SKM-1 (cell line): ENCODE measurements around the gene SLC25A25.
A peak's percentile ranks its signal among the peaks of the same experiment; 100 is the strongest.
"Not testable (repeated sequence)": the region's sequence is repeated elsewhere in the genome, so short reads cannot be mapped to it uniquely, and the experiment has no call there.

Experiments used
- DNase-seq: peaks from one replicate; lab custom pipeline; 2025; ENCODE audit not compliant: unreplicated experiment; lab: John Stamatoyannopoulos, UW

Gene SLC25A25

DNA sequence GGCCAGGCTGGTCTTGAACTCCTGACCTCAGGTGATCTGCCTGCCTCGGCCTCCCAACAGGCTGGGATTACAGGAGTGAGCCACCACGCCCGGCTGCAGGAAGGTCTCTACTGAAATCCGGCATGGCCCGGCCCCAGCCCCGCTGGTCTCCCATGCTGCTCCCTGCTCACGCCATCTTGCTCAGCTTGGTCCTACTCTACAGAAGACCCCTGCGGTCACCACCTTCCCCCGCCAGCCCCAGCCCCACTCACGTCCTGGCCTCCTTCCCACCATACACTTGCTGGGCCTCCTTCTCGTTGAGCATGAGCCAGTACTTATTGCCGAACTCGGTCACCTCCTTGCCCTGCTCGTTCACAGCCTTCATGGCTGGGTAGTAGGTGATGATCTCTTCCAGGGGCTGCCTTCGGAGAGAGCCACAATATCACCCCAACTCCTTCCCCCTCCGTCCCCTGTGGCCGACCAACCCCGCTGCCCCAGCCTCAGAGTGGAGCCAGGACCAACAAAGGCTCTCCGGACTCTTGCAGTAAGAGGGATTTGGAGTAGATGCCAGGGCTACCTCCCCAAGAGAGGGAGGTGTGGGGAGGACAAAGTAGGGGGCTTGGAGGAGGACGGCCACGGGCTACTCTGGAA is 55.5 kb downstream of the SLC25A25 start:
- DNase-seq, result no peak

DNA sequence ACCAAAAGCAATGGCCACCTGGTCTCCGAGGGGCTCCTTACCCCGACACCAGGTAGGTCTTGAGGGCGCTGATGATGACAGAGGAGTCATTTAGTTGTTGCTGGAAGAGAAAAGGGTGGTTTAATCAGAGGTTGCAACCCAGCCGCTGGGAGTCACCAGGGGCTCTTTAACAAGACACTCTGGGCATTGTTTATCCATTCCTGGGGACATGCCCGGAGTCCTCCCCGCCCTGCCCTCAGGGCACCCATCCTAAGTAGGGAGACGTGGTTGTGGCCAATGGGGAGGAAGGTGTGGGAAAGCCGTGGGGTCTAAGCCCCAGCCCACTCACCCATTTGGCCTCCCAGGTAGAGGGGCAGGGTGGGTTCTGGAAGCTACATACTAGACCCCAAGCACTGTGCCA is 56.4 kb downstream of the SLC25A25 start:
- no peak for DNase-seq

DNA sequence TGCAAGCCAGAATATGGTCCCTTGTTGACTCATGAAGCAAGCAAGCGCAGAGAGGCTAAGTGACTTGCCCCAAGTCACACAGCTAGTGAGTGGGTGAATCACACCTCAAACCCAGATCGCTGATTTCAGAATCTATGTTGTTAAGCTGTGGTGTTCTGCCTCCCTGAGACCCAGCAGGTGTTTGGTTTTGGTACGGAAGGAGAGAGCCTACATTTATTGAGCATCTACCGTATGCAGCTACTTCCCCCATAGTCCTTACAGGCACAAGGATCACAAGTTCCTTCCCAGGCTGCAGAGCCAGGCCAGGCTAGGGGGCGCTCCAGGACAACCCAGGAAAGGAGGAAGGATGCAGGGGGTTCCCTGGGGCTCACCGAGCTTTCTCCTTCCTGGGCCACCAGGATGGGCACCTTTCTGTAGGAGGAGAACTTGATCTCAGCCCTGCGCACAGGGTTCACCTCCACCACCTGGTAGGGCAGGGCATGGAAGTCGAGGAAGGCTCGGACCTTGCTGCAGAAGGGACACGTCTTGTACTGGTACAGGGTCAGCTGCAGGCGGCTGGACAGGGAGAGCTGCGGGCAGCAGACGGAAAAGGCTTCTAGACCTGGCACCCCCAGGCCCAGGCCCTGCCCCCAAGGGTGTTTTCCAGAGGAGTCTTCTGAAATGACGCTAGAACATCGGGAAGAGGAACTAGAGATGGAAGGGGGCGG is 57.0 kb downstream of the SLC25A25 start:
- no peak for DNase-seq

DNA sequence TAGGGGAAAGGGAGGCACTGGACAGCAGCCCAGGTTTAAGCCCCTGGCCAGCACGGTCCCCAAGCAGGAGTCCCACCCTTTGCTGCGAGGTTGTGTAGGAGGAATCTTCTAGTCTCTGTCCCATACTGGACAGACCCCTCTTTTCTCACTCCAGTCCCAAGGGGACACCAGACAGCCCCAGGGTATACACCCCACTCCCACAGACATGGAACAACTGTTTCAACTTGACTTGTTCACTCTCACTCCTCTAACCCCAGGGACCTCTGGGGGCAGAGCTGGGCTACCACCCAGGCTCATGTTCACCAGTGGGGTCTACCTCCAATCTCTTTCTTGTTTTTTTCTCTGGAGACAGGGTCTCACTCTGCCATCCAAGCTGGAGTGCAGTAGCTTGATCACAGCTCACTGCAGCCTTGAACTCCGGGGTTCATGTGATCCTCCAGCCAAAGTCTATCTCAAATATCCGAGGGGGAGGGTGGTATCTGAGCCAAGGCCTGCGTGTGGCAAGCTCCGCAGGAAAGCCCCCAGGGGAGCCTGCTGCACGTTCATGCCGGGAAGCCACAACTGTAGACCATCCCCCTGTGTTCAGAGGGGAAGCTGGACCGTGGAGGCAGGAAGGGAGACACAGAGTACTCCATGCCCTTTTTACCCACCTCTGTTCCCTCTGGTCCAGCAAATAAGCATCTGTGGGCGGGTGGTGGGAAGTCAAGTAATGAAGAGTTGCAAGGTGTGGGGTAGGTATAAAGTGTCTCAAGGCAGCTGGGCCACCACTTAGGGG is 57.7 kb downstream of the SLC25A25 start:
- no peak for DNase-seq

DNA sequence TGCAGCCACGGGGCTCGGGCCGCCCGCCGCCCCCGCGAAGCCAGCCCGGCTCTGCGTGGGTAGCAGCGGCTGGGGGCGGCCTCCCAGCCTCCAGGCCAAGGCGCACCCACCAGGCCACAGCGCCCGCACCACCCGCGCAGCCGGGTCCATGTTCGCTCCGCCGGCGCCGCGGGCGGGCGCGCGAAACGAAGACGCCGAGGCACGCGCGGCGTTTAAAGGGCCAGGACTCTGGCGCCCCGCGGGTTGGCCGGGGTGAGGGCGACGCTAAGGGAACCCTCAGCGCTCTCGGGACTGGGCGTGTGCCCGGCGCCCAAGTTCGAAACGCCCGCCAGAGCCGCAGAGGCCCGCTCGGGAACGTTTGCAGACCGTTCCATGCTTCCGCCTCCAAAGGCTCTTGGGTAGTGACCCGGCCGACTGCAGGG is 59.5 kb downstream of the SLC25A25 start, which contains the start of gene PTGES2:
Gene PTGES2 (minus strand): TSS at position 162 of the 422 bp plus-strand sequence. CDS start 12 bp downstream, at position 150.
- peak; percentile 28 for DNase-seq

DNA sequence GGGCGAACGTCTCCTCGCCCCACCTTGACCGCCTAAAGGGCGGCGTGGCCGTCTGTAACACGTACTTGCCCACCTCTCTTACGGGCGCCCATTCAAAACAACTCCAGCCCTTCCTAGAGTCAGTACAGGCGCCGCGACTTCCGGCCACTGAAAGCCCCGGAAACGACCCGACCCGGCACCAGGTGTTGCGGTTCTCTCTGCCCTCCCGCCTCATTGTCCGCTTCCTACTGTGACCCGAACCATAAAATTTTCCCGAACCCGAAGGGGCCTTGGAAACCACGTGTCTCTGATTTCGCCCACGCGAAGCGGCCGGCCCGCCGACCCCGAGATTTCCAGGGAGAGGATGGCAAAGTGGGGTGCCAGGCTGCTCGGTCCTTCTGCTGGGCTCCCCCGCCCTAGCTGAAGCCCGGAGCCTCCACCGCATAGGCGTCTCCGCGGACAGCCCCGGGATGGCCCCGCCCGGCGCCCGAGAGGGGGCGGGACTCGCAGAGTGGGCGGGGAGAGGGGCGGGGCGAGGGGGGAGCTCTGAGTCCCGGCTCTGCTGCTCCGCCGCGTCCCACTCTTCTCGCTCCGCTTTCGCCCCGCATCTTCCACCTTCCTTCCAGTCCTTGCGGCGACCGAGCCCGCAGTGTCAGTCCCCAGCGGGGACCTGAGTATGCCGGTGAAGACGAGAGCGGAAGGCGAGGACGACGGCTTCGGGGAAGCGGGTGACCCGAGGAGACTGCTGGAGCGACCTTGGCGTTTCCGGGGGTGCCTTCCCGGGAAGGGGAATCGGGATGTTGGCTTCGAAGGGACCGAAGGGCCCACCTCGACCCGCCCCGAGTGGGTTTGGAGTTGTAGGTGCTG is 60.2 kb downstream of the SLC25A25 start:
- DNase-seq, result peak; percentile 74

DNA sequence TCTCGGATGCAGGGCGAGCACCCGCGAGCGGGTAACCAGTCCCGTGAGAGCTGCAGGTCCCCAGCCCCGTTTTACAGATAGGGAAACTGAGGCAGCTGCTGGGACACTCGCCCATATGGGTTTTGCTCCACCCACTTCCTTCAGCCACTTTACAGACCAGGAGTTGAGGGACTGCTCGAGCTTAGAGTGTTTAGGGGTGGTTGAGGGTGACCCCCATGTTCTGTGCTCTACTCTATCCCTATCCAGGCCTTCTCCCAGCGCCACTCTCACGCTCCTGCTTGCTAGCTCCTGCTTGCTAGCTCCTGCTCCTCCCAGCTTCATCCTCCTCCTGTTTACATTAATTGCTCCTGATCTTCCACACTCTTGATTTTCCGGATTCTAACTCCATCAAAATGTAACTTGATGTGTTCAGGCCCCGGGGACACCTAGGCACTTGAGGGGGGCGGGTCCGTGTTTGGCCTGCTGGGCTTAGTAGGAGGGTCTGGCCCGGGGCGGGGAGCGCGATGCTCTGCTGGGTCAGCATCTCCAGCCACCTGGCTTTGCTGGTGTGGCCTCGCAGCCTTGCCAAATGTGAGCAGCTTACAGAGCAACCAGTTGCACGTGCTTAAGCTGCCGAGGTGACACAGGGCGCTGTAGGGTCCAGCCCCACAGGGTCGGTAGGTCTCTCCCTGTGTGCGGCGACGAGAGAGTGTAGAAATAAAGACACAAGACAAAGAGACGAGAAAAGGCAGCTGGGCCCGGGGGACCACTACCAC is 61.0 kb downstream of the SLC25A25 start:
- DNase-seq, result no peak

DNA sequence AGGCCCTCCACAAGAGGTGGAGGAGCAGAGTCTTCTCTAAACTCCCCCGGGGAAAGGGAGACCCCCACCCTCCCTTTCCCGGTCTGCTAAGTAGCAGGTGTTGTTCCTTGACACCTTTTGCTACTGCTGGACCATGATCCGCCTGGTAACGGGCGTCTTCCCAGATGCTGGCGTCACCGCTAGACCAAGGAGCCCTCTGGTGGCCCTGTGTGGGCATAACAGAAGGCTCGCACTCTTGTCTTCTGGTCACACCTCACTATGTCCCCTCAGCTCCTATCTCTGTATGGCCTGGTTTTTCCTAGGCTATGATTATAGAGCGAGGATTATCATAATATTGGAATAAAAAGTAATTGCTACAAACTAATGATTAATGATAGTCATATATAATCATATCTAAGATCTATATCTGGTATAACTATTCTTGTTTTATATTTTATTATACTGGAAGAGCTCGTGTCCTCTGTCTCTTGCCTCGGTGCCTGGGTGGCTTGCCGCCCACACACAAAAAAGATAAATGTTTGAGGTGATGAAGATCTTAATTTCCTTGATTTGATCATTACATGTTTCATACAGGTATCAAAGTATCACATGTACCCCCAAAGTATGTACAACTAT is 62.1 kb downstream of the SLC25A25 start:
- not testable (repeated sequence) for DNase-seq

DNA sequence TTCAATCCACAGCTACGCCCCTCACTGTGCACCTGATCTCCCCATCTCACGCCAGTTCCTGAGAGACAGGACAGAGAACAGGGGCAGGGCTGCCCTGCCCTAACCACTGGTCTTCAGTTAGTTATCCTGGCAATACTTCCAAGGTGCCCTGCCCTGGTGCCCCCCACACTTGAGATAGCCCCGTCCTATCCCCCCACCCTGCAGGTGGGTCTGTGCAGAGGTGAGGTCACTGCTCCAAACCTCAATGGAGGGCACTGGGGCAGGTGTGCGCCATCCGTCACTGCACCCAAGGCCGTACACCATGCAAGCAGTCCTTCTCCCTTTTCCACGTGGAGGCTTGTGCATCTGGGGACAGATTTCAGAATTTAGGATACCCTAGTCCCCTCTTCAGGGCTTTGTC is 62.6 kb downstream of the SLC25A25 start:
- DNase-seq, result not testable (repeated sequence)

DNA sequence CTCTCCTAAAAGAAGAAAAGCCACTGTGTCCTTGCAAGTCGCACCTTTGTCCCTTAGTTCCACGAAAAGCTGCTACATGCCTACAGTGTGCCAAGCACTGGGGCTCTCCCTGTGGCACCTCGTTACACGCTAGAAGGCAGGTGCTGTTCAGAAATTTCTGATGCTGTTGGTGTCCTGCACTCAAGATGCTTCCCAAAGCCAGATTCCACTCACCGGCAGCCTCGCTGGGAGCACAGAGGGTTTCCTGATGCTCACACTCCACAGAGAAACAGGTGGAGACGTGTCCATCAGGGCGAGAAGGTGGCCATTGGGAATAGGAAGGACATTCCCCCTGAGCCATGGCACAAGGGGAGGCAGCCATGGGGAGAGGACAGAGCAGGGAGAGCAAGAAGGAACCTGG is 63.3 kb downstream of the SLC25A25 start:
- not testable (repeated sequence) for DNase-seq

DNA sequence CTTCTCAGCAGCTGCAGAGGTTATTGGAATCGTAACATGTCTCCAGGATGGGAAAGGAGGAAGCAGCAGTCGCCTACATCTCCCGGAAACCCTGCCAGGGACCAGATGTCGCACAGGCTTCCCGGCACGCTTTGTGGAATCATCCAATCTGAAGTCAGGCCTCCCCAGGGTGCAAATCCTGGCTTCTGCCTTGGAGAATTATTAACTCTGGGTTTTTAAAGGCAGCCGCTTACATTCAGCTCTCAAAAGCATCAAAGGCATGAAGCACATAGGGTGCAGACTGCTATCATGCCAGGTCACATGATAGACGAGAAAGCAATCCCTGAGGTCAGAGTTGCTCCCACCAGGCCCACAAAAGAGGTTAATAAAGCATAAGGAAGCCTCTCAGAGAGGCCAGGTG is 64.1 kb downstream of the SLC25A25 start:
- not testable (repeated sequence) for DNase-seq

DNA sequence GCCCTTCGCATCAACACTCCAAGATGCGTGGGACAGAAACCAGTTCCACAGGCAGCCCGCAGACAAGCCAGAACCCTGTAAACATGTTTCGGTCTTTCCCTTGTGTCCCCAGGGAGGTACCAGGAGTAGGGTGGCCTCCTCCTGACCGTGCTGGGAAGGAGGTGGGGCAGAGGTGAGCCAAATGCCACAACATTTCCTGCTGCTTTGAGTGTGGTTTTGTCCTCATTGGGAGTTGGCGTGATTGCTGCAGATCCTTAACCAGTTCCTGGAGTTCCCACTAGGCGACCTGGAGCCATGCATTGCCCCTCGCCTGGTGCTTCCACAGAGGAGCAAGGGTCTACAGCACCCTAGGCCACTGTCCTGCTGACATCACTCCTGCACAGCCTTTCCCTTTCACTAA is 67.5 kb downstream of the SLC25A25 start:
- DNase-seq, result not testable (repeated sequence)

DNA sequence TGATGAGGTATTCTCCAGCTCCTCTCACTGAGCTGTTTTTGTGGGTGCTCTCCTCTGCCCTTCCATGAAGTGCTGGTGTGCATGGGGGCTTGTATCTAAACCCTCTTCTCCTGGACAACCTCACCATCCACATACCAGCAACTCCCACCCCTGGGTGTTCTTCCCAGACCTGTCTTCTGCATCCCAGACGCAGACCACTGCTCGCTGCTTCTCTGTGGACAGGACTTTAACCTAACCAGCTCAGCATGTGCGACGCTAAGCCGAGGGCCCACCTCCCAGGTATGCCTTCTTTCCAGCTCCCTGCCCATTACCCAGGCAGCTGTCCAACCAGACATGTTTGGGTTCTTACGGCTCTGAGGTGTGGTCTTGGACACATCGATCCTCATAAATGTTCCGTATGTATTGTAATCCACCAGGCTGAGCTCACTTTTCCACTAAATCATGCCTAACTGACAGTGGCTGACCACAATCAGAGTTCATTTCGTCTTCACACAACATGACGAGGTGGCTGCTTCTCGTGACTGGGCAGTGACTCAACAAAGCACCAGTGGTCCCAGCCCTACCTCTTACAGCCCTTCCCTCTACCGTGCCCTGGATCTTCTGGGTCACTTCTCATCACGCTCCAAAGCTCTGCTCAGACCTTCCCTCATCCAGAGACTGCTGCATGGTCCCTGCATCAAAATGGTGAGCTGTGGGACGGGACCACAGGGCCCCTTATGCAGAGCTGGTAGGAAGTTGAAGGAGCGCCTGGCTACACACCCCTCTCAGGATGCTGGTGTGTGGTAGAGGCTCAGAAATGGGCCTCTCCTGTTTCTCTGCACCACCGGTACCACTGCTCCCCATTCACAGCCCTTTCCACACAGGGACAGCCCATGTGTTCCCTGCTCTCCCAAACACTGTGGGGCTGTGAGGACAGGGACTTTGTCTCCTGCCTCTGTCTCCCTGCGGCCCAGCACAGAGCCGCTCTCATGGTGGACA is 69.1 kb downstream of the SLC25A25 start:
- no peak for DNase-seq

DNA sequence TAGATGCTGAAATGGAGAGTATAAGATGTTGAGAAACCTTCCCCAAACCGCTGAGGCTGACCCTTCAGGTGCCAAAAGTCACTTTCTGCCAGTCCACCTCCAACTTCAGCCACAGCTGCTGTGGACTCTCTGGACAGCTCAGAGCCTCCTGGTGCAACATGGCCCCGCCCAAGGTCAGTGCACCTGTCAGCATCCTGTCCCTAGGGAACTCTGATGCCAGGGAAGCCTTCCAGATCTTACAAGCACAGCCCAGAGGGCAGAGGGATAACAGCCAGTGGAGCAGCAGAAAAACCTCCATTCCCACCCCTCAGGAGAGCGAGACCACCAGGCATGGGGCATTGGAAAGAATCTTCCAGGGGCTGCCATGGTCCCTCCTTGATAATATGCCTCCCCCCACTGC is 70.0 kb downstream of the SLC25A25 start:
- DNase-seq, result no peak

DNA sequence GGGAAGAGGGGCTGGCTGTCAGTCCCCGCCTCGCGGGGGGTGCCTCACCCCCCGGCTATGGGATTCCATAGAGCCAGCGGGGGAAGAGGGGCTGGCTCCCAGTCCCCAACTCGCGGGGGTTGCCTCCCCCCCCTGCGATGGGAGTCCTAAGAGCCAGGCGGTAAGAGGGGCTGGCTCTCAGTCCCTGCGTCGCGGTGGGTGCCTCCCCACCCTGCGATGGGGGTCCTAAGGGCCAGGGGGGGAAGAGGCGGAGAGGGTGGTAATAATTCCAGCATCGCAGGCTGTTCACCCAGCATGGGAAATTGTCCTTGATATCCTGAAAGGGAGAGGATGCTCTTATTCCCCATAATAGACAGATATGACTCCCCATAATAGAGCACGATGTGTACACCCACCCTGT is 71.6 kb downstream of the SLC25A25 start:
- no peak for DNase-seq

DNA sequence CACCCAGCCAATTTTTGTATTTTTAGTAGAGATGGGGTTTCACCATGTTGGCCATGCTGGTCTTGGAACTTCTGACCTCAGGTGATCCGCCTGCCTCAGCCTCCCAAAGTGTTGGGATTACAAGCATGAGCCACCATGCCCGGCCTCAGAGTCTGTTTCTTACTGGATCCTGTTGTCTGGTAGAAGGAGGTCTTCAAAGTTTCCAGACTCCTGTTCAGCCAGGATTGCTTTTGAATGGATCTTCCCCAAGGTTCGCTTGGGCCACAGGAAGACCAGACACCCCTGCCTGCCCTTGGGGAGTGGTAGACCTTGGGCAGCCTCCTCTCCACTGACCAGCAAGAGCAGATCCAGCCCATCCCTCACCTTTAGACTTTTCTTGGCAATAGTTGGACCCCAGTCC is 73.6 kb downstream of the SLC25A25 start:
- DNase-seq, result no peak

DNA sequence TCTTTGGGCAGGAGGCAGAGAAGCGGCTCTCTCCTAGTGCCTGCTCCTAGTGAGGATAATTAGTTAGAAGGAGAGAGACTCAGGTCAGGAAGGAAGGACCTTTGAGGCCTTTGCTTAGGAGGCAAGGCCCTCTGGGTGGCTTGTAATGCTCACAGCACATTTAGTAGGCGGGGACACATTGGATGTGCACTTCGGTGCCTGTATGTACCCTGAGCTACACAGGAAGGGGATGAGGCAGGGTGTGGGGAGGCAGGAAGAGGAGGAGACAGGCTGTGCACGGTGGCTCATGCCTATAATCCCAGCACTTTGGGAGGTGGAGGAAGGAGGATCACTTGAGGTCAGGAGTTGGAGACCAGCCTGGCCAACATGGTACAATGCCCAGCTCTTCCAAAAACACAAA is 74.0 kb downstream of the SLC25A25 start:
- DNase-seq, result no peak

DNA sequence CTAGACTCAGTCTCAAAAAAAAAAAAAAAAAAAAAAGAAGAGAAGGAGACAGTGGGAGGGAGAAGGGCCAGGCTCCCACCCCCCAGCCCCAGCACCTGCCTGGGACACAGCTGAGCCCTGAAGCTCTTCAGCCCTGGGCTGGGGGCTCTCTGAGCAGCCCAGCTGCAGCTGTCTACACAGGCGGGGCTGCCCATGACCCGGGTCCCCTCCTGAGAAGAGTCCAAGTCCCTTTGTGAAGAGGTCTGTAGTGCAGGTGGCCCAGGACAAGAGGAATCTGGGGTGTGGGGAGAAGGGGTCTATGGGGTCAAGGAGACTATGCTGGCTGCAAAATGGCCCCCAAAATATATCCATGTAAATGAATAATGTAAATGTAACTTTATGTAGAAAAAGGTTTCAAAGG is 74.6 kb downstream of the SLC25A25 start:
- DNase-seq, result no peak
